G401 (cell line): ENCODE measurements around the gene TUT1. TPM values are rescaled to one million over a fixed set of nuclear protein-coding genes. Genes with fewer than 3 reads are reported as not detected.

ENCODE experiments used
- DNase-seq: peaks from one replicate; pipeline ENCODE4 v3.0.0-alpha.2; 2015; ENCODE audit warnings: low spot score
- in situ Hi-C: cut with HindIII; loops from 2 replicates; pipeline ENCODE4 v1.10.0; 2016; ENCODE audit warnings: low sequenced_read_pairs, mixed read lengths
- total RNA-seq: library from RNA; depleted of rRNA; stranded (reverse); fragments of >200 nt; shearing (Covaris generic); gene quantifications from 2 replicates; pipeline ENCODE4 v1.2.3, GENCODE V29; 2014

The TUT1 gene
- total RNA-seq, 1 experiment from 2014 or later: 16.5 TPM

DNA sequence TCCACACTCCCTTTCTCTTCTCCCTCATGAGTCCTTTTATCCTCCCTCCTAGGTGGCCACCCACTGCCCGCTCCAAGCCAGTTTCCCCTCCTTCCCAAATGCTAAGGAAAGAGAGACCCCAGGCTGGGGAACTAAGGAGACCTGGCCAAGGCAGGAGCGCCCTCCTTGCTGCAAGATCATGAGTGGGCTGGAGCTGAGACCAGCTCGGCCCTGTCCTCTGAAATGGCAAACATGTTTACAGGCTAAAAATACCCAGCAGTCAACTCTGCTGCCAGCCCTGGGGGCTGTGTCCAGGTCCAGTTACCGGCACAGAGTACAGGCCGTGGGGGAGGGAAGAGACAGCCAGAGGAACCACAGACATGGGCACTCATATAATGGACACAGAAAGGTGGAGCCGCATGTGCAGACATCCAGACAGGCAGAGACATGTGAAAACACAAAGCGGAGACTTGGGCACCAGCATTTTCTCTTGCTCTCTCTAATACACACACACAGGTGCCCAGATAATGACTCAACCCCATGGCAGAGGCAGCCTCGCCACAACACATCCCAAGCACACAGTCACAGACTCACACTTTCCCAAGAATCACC, 43.5 kb downstream of the TUT1 start:
- DNase-seq: peak; percentile 47
- in situ Hi-C loops: no loop called here

DNA sequence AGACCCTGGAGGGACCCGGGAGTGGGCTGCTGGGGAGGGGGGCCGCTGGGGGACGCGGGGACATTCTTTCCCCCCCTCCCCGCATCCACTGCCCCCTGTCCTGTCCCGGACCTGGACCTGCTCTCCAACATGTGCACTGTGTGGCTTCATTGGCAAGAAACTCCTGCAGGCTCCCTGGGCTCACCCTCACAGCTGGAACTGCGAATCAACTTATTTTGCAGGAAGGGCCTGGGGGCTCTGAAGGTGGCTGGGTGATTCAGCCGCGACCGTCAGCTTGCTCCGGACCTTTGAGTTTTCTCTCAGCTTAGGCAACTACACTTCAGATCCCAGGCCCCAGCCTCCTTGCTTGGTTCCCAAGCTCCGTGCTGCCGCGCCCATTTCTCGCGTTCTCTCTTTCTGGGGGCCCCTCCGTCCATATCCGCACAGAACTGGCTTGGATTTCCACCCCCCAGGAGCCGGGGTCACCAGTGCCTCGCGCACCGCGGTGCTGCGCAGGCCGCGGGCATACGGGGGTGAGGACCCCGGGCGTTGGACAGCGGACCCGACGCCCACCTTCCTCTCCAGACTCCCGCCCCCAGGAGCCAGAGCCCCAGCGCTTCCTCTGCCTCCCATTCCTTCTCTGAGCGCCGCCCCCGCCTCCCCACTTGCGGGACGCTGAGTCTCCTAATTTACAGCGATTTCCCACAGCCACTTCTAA, 44.2 kb downstream of the TUT1 start:
- in situ Hi-C loops: no loop called here
- no peak for DNase-seq

DNA sequence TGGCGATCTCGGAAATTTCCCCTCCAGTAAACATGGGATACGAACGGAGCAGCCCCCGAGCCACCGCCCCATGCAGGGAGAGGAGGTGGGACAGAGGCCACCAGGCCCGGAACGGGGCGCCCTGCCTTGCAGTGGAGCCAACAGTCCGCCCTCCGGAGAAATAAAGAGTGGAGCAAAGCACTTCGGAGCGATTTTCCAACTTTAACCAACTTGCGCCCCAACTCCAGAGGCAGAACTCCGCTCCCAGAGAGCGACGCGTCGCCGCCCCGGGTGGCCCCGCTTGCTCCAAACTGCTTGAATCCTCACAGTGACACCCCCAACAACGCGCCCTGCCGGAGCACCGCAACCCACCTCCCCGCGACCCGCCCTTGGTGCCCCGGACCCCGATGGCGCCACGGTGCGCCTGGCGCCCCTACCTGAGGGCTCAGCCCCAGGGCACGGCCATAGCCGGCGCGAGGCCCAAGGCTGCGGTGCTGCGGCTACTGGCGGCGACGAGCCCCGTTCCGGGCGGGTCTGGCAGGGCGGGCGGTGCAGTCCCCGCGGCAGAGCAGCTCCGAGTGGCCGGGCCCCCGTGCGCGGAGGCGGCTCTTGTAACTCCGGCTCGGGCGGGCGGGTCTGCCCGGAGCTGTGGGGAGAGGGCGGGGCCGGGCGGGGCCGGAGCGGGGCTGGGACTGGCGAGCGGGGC, 44.9 kb downstream of the TUT1 start, which contains the start of gene AHNAK:
Gene AHNAK, minus strand, starts transcription at position 563 of the 685 bp plus-strand sequence. CDS start 10,708 bp downstream, outside the sequence.
- in situ Hi-C loops: no loop called here
- no peak for DNase-seq

DNA sequence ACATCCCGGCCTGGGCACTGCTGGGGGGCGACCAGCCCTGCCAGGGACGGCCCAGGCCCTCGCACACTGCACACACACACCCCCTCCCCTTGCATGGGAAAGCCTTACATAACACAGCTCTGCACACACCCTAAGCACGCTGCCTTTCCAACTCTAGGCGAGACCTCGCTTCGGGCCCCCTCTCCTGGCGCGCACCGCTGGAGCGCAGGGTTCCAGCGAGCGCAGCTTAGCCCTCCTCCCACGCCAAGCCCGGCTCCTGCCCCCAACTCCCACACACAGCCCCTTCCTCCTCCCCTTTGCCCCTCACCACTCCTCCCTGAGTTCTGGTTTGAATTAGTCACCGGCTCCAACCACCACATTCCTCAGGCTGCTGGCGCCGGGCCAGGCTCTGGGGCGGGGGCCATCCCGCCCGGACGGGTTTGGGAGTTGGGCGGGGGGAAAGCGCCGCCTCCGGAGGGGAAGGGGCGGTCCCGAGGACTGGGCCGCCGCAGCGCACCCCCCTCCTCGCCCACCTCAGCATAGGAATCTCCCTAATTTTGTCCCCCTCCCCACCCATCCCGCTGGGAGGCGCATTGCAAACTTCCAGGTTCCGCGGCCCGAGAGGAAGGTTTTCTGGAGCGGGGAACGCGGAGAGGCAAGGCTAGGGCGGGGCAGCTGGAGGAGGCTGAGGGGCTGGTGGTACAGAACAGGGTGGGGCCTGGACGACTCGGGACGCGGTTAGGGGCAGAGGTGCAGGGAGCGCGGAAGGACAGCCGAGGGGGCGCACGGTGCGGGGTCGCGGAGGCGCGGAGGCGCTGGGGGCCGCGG, 45.7 kb downstream of the TUT1 start:
- DNase-seq: peak; percentile 58
- in situ Hi-C loops: no loop called here

DNA sequence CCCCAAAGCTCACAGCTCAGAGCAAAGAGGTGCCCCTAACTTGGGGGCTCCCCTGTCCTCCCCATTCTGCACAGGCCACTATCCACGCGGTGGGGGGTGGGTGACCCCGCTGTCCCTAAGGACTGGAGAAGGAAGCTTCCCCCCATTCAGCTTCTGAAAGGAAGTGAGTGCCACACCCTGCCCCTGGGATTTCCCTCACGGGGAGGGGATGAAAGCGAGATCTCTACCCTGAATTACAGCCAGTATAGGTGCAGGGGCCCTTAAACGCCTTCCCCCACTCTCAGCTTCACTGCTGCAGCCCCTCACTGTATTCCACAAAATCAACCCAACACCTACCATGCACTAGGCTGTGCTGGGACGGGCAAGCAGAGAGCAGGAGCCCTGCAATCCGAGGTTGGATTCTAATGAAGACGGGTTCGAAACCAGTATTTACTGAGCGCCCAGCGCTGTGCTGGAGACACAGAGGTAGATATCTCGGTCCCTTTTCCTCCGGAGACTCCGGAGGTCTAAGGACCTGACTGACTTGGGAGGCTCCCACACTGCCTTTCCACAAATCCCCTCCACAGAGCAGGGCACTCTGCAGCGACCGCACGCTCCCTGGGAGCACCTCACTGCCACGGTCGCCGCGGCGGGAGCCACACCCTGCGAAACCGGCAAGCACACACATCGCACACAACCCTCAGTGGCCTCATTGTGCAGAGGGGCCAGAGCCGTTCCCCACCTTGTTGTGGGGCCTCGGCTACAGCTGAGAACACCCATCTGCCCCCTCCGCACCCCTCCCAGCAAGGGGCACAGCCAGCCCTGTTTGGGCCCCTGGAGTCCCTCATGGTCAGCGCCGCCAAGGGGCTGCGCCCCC, 46.5 kb downstream of the TUT1 start:
- in situ Hi-C loops: no loop called here
- DNase-seq: no peak

DNA sequence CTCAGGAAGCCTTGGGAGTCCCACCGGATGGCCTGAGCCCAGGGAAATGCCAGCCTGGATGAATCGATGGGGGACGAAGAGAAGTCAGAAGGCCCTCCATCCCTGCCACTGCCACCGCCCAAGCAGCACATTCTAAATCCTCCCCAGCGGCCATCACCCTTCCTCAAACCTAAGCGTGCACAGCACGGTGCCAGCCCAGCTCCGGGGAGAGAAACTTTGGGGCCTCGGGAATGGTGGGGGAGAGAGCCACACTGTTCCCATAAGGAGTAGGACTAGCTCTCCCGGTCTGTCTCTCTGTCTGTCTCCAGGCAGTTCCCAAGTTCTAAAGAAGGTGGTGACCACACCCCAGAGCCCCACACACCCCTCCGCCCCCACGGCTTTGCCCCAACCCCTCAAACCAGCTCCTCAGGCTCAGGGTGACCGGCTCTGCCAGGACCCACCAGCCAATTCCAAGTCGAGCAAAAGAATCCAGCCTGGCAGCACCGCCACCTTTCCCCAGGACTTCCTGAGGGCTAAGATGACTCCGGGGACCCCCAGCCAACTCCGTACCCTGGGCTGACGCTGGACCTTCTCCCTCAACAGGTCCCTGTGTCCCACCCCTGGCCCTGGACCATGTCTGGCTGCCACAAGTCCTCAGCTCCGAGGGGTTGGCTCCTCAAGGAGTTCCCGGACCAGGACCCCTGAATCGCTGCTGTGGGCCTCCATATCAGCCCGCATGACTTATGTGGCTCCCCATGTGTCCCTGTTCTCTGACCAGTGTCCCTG, 47.5 kb downstream of the TUT1 start:
- DNase-seq: no peak
- in situ Hi-C loops: no loop called here

DNA sequence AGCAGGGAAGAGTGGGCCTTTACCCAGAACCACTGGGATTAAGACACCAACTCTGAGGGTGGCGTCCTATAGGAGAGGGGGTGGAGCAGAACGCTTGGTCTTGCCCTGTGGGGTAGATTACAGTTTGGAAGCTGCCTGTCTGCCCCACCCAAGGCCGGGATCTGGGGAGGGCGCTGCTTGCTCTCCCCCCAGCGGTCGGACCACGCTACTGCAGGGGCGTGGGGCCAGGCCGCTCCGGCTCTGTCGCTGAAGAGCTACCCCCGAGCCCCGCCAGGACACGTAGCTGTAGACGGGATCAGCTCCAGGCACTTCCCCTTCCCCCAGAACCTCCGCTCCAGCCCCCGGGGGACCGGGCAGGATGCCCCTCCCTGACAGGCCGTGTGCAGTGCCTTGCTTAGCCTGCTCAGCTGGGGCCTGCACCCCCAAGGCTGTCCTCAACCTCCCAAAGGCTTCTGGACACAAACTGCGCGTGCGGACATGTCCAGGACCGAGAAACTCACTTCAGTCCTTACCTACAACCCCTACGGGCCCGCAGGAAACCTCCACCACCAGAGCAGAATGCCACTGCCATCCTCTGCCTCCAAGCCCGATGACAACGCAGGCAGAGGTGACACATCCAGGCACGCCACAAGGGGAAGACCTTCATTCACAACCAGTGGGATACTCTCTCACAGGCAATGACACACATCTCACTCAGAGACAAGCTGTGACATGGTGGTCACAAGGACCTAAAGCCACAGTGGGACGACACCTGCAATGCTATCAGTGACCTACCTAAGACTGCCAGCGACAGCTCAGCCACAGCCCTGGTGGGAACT, 48.4 kb downstream of the TUT1 start:
- in situ Hi-C loops: no loop called here
- DNase-seq: peak; percentile 66

DNA sequence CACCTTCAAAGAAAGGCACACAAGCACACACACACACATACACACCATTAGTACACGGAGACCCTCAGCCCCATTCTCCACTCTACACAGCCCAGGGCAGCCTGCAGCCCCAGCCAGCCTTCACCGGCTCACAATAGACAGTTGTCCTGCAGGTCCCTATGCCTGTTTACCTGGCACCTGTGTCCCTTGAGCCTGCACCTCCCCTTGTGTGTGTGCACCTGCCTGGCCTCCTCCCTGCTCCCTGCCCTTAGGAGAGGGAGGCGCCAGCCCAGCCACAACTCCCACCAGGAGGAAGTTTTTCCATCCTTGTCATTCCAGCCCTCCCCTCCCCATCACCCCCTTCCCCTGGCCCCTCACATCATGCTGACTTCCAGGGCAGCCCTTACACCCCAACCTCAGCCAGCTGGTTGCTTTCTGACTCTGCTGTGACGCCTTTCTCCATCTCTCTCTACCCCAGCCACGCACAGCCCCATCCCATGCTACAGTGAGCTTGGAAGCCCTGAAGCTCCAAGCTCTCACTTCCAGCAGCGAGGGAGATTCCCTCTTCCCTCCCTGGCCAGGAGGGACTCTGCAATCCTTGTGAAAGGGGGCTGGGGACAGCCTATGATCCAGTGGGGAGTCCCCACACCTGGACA, 49.1 kb downstream of the TUT1 start:
- no peak for DNase-seq
- in situ Hi-C loops: no loop called here

DNA sequence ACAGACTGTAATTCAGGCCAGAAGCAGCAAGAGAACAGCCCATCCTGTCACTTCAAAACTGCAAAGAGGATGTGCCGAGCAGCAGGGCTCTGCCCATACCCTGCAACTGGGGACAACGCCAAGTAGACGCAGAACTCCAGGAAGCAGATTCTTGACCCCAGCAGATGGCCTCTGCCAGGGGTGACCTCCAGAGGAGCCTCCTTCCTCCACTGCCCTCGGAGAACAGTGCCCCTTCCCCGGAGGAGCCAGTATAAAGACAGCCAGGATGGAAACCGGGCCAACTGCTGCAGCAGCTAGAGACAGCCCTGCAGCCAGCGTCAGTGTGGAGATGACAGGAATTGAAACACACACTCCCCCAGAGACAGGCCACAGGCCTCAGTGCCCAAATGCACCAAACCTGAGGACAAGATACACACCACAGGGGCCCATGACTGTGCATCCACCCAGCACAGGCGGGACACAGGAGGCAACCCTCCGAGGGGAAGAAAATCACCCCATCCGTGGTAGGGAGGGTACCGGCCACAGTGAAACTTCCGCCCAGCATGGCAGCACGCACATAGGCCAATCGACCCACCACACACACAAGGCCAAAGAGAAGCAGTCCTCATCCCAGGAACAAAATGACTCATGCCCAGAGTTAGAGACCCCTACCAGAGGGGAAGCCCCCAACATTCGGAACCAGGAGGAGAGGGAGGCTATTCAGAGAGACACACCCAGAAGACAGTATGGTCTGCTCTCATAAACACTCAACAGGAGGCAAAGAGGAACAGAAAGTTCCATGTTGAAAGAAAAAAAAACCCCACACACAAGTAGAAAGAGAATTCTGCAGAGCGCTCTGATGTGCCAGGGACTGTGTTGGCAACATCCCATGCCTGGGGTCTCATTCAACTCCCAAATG, 50.3 kb downstream of the TUT1 start:
- no peak for DNase-seq
- in situ Hi-C loops: no loop called here

DNA sequence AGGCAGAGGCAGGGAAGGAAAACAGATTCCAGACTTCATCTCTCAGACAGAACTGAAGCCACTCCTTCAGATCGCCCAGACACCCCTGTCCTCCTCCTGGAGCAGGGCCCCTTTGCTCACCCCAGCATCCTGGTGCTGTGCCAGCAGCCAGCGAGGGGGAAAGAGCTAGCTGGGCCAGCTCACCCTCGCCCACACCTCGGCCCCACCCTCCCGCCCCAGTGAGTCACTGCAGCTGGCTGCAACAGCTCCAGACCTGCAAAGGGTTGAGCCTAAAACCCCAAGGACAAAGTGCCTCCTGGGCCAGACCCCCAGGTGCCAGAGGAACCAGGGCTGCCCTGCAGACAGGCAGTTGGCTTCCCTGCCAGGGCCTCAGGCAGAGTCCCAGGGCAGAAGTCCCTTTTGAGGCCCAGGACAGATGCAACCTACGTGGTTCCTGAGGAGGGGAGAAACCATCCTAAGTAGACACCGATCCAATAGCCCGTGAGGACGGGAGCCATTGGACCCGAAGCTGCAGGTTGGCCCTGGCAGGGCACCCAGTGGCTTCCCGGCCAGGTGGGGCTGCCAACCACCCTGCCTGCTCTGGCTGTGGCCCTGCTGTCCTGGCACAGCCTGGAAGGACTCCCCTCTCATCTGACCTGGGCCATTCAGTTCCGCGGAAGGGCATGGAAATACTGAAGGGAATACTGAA, 51.9 kb downstream of the TUT1 start:
- in situ Hi-C loops: no loop called here
- DNase-seq: no peak

DNA sequence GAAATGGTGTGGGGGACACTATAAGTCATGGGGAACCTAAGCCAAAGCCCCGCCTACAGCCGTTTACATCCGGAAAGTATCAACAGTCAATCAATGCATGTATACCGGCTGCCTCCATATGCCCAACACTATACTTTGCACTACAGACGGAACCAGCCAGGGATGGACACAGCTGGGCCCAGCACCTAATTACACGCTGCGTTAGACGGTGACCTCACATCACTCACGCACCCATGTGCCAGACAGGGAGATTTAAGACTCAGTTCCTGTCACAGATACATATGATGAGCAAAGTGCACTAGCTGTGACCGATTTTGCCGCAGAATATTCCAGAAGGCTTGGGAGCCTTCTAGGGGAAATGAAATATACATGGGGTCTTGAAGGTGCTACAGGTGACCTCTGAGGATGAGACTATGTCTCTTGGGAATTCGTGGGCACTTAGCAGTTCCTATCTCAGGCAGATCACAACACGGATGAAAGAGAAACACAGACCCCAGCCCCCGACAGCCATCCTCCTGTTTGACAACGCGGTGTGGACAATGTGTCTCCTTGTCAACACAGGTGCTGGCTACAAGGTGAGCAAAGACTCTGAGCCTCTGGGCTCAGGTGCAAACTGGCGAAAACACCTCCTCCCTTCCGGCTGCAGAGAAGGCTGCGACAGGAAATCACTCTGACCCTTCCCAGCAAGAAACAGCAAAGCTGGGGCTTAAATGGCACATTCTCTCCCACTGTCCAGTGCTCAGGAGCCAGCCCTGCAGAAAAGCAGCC, 52.7 kb downstream of the TUT1 start:
- in situ Hi-C loops: no loop called here
- no peak for DNase-seq

DNA sequence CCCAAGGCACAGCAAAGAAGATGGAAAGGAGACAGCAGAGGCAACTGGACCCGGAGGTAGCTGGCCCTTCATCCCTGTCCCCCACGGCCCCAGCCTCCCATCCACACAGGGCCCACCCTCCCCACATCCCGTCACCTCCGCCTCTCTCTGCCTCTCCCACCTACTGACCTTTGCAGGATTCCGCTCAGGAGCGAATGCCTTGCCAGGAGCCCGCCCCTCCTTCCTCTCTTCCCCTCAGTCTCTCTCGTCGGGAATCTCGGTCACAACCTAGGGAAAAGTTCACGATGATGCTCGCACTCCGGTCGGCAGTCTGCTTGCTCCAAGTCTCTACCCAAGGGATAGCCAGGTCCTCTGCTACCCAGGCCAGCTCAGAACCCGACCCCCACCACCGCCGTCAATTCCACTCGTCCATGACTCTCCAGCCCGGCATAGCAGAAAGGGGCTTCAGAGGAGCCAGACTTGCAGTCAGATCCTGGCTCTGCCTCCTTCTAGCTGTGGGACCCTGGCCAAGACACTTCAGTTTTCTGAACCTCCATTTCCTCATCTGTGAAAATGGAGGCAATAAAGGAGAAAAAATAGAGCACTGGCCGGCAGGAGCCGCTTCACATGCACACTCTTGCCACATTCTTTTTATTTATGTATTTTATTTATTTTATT, 54.9 kb downstream of the TUT1 start:
- in situ Hi-C loops: no loop called here

DNA sequence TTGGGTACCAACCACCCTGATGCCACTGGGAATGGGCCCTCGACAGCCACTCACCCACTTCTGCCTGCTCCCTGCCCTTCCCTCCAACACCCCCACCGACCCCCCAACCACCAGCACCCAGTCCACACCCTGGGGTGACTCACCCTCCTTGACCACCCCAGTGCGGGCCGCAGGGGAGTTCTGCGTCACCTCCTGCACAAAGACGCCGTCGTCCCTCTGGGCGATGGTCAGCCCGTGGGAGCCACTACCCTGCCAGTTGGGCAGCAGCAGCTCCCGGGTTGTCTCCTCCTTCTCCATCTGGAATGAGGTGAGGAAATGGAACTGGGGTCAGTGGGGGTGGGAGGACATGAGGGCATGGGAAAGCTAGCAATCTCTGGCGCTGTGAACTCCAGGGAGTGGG, 55.5 kb downstream of the TUT1 start:
- in situ Hi-C loops: no loop called here
- DNase-seq: no peak

More for the DNA sequence above, 54.9 kb downstream of the TUT1 start:
- no peak for DNase-seq
